IMR-90 (cell line): ENCODE results near the gene BCAS2. TPM values are rescaled to one million over a fixed set of nuclear protein-coding genes. Genes with fewer than 3 reads are reported as not detected.

Experiments used
- ATAC-seq: fragments of 200-7000 bp; cut with Tn5 transposase; 2 replicates; pipeline ENCODE4 v1.9.1; 2020; ENCODE audit warnings: low read depth, mild to moderate bottlenecking, moderate library complexity
- BruUV-seq: library from RNA; stranded (reverse); fragments of 400-500 nt; replicated peaks from 2 replicates; lab custom pipeline; 2021; lab: Mats Ljungman, UMichigan
- CTCF ChIA-PET: fragments of 300-600 bp; formaldehyde crosslinking; extraction: SDS; loops from one replicate; lab custom pipeline; 2021; ENCODE audit warnings: antibody characterized with exemption; lab: Yijun Ruan, JAX
- POLR2A ChIA-PET: fragments of 300-600 bp; sonication (Branson Sonifier 250); formaldehyde crosslinking; loops from one replicate; lab custom pipeline; 2022; ENCODE audit warnings: antibody characterized with exemption; ENCODE audit not compliant: unreplicated experiment; lab: Charles Lee
- DNase-seq: peaks from one replicate; pipeline ENCODE4 v3.0.0; 2013
- H2AFZ ChIP-seq: replicated peaks from 2 replicates; pipeline ENCODE3; 2013; ENCODE audit warnings: low read length, mild to moderate bottlenecking; ENCODE audit not compliant: poor library complexity
- H2AK5ac ChIP-seq: 2 replicates; pipeline ENCODE4 v1.6.1; 2013; ENCODE audit warnings: low read depth, low read length, inconsistent platforms
- H2AK9ac ChIP-seq: replicated peaks from 2 replicates; pipeline ENCODE3; 2013; ENCODE audit warnings: mild to moderate bottlenecking, low read depth, low read length, moderate library complexity; ENCODE audit not compliant: poor library complexity
- H2BK120ac ChIP-seq: 2 replicates; pipeline ENCODE4 v1.6.1; 2013; ENCODE audit warnings: low read depth, low read length, inconsistent platforms
- H2BK15ac ChIP-seq: 3 replicates; pipeline ENCODE4 v1.6.1; 2013; ENCODE audit warnings: low read depth, low read length, inconsistent platforms
- H2BK20ac ChIP-seq: 2 replicates; pipeline ENCODE4 v1.6.1; 2013; ENCODE audit warnings: low read depth, mild to moderate bottlenecking, inconsistent platforms, low read length, moderate library complexity
- H2BK5ac ChIP-seq: 2 replicates; pipeline ENCODE4 v1.6.1; 2013; ENCODE audit warnings: mild to moderate bottlenecking, low read depth, low read length, inconsistent platforms; ENCODE audit not compliant: poor library complexity, severe bottlenecking
- H3K14ac ChIP-seq: replicated peaks from 2 replicates; pipeline ENCODE4 v1.6.1; 2013; ENCODE audit warnings: low read depth, low read length, inconsistent platforms
- H3K18ac ChIP-seq: 2 replicates; pipeline ENCODE4 v1.6.1; 2013; ENCODE audit warnings: low read depth, low read length, control low read depth
- H3K23ac ChIP-seq: 2 replicates; pipeline ENCODE4 v1.6.1; 2013; ENCODE audit warnings: low read depth, low read length, inconsistent platforms
- H3K27ac ChIP-seq: 2 replicates; pipeline ENCODE4 v1.5.1; 2013; ENCODE audit warnings: mild to moderate bottlenecking, control low read depth, low read length; ENCODE audit not compliant: insufficient read depth
- H3K27me3 ChIP-seq: 2 replicates; pipeline ENCODE4 v1.6.1; 2013; ENCODE audit warnings: low read length; ENCODE audit not compliant: control insufficient read depth, insufficient read depth
- H3K36me3 ChIP-seq: 2 replicates; pipeline ENCODE4 v1.6.1; 2013; ENCODE audit warnings: low read length, mixed read lengths; ENCODE audit not compliant: control insufficient read depth, insufficient read depth
- H3K4ac ChIP-seq: 2 replicates; pipeline ENCODE4 v1.6.1; 2013; ENCODE audit warnings: low read depth, low read length, inconsistent platforms
- H3K4me1 ChIP-seq: 2 replicates; pipeline ENCODE4 v1.6.1; 2013; ENCODE audit warnings: low read length, mixed read lengths; ENCODE audit not compliant: control insufficient read depth, insufficient read depth
- H3K4me2 ChIP-seq: 2 replicates; pipeline ENCODE4 v1.6.1; 2013; ENCODE audit warnings: low read depth, mild to moderate bottlenecking, control low read depth, low read length, moderate library complexity
- H3K4me3 ChIP-seq: 2 replicates; pipeline ENCODE4 v1.5.1; 2013; ENCODE audit warnings: low read depth, mild to moderate bottlenecking, control low read depth, low read length, moderate library complexity; ENCODE audit not compliant: insufficient read depth
- H3K56ac ChIP-seq: 2 replicates; pipeline ENCODE4 v1.6.1; 2013; ENCODE audit warnings: low read length, inconsistent platforms; ENCODE audit not compliant: insufficient read depth; ENCODE audit errors: extremely low read depth
- H3K79me1 ChIP-seq, 2 experiments: 2 replicates each; pipeline ENCODE4 v1.6.1; 2013; ENCODE audit warnings: low read length in 2 of 2, inconsistent platforms in 1 of 2, low read depth in 1 of 2
- H3K9ac ChIP-seq: 2 replicates; pipeline ENCODE4 v1.6.1; 2013; ENCODE audit warnings: low read depth, low read length, control low read depth
- H3K9me1 ChIP-seq: 2 replicates; pipeline ENCODE4 v1.6.1; 2013; ENCODE audit warnings: low read length, inconsistent platforms; ENCODE audit not compliant: insufficient read depth
- H3K9me3 ChIP-seq: 2 replicates; pipeline ENCODE4 v1.6.1; 2013; ENCODE audit warnings: low read length; ENCODE audit not compliant: control insufficient read depth, insufficient read depth
- H4K20me1 ChIP-seq: 2 replicates; pipeline ENCODE4 v1.6.1; 2013; ENCODE audit warnings: low read length, inconsistent platforms; ENCODE audit not compliant: insufficient read depth
- H4K5ac ChIP-seq: 2 replicates; pipeline ENCODE4 v1.6.1; 2013; ENCODE audit warnings: mild to moderate bottlenecking, low read depth, low read length, control low read depth
- H4K8ac ChIP-seq, 2 experiments: 2 replicates each; pipeline ENCODE4 v1.6.1; 2013; ENCODE audit warnings: low read depth in 2 of 2, low read length in 2 of 2, control low read depth in 1 of 2, inconsistent platforms in 1 of 2
- H4K91ac ChIP-seq: 2 replicates; pipeline ENCODE4 v1.6.1; 2013; ENCODE audit warnings: low read depth, low read length, inconsistent platforms; ENCODE audit not compliant: insufficient read depth
- BHLHE40 ChIP-seq: fragments of 150-350 bp; IDR thresholded peaks from 2 replicates; pipeline ENCODE4 v1.6.1; 2016; ENCODE audit warnings: mild to moderate bottlenecking, low read depth, low read length
- CHD1 ChIP-seq: IDR thresholded peaks from 2 replicates; pipeline ENCODE4 v1.6.1; 2012; ENCODE audit warnings: low read depth, low read length, improper control_type of control experiment
- ELK1 ChIP-seq: fragments of 150-350 bp; IDR thresholded peaks from 2 replicates; pipeline ENCODE4 v1.6.1; 2016; ENCODE audit warnings: low read depth, mild to moderate bottlenecking, low read length, moderate library complexity, borderline replicate concordance
- FOS ChIP-seq: fragments of 150-350 bp; IDR thresholded peaks from 2 replicates; pipeline ENCODE4 v1.6.1; 2016; ENCODE audit warnings: low read depth, low read length
- MAFK ChIP-seq: IDR thresholded peaks from 2 replicates; pipeline ENCODE4 v1.6.1; 2012; ENCODE audit warnings: low read depth, low read length, improper control_type of control experiment
- MAZ ChIP-seq: IDR thresholded peaks from 2 replicates; pipeline ENCODE4 v1.6.1; 2012; ENCODE audit warnings: low read depth, mild to moderate bottlenecking, low read length, improper control_type of control experiment, moderate library complexity, borderline replicate concordance
- MXI1 ChIP-seq: IDR thresholded peaks from 2 replicates; pipeline ENCODE4 v1.6.1; 2012; ENCODE audit warnings: low read depth, mild to moderate bottlenecking, low read length, moderate library complexity, borderline replicate concordance
- NFE2L2 ChIP-seq: fragments of 150-350 bp; IDR thresholded peaks from 2 replicates; pipeline ENCODE4 v1.6.1; 2016; ENCODE audit warnings: low read depth, mild to moderate bottlenecking, low read length
- POLR2A ChIP-seq: IDR thresholded peaks from 2 replicates; pipeline ENCODE4 v1.6.1; 2012; ENCODE audit warnings: mild to moderate bottlenecking, low read depth, low read length
- RCOR1 ChIP-seq: IDR thresholded peaks from 2 replicates; pipeline ENCODE4 v1.6.1; 2012; ENCODE audit warnings: mild to moderate bottlenecking, low read length, improper control_type of control experiment; ENCODE audit not compliant: insufficient replicate concordance
- RFX5 ChIP-seq: IDR thresholded peaks from 2 replicates; pipeline ENCODE4 v1.8.0; 2012; ENCODE audit warnings: low read depth, mild to moderate bottlenecking, low read length, moderate library complexity
- SMC3 ChIP-seq: fragments of 150-350 bp; IDR thresholded peaks from 2 replicates; pipeline ENCODE4 v1.6.1; 2016; ENCODE audit warnings: low read depth, mild to moderate bottlenecking, antibody characterized with exemption, low read length, moderate library complexity
- WGBS, 2 experiments: methylation state at CpG; one replicate each; pipeline versions ENCODE4 v1.1.5 to v1.1.7; 2013; ENCODE audit warnings: missing lambda C conversion rate in 2 of 2; ENCODE audit not compliant: insufficient read length in 1 of 2; ENCODE audit errors: extremely low coverage in 2 of 2; 5-methylcytosine and 5-hydroxymethylcytosine counted together
- dilution Hi-C: fragments of 300-500 bp; cut with HindIII; formaldehyde crosslinking; loops from one replicate; pipeline ENCODE4 v1.14.3; 2018; ENCODE audit warnings: low sequenced_read_pairs; ENCODE audit not compliant: unreplicated experiment
- in situ Hi-C: fragments of 300-500 bp; cut with MboI; formaldehyde crosslinking; loops from 3 replicates; pipeline ENCODE4 v1.14.3; 2019; ENCODE audit warnings: low sequenced_read_pairs, inconsistent platforms, mixed read lengths
- intact Hi-C: fragments of 100-400 bp; cut with micrococcal nuclease; formaldehyde crosslinking; loops from 2 replicates; pipeline ENCODE4 v1.10.0; 2022
- polyA plus RNA-seq, 3 experiments: library from polyadenylated mRNA; depleted of rRNA; stranded (reverse); fragments of >200 nt; gene quantifications; 2 replicates each; pipeline ENCODE4 v1.2.3, GENCODE V29; 2012; ENCODE audit warnings: low replicate concordance in 1 of 3
- total RNA-seq: library from RNA; depleted of rRNA; stranded (reverse); fragments of >200 nt; gene quantifications from 2 replicates; pipeline ENCODE4 v1.2.3, GENCODE V29; 2012
- TF ChIP-seq, protein P1 (sequence below): fragments of 150-350 bp; IDR thresholded peaks from 2 replicates; pipeline ENCODE4 v1.6.1; 2017; ENCODE audit warnings: mild to moderate bottlenecking, antibody characterized with exemption, low read length, low read depth

BCAS2 gene
- total and polyA plus RNA-seq, 2 of the 4 experiments (the other 2 are of a cell fraction): 15.4 to 23.1 TPM

GRCh38 chr1:114609026-114609425, 27.6 kb upstream of the BCAS2 start:
- no peak overlapping the region for H2BK20ac ChIP-seq
- H2AK9ac ChIP-seq: no peak overlapping the region
- BruUV-seq: no TSS peak
- no peak overlapping the region for H2BK120ac ChIP-seq
- H2AFZ ChIP-seq: no peak overlapping the region
- H3K4me3 ChIP-seq: no peak overlapping the region
- DNase-seq: no peak
- H3K23ac ChIP-seq: no peak overlapping the region
- WGBS, 2 experiments: 100% methylated on average over 2 of the region's 3 CpGs; no CpG with 5 or more reads in 1 of the 2 experiments
- no peak overlapping the region for H3K18ac ChIP-seq
- no peaks in the 10 kb centered on the region for H3K9me3 ChIP-seq
- H4K8ac ChIP-seq: no peak overlapping the region
- H4K91ac ChIP-seq: no peak overlapping the region
- no peak overlapping the region for H3K4me2 ChIP-seq
- no peaks in the 10 kb centered on the region for H3K4me1 ChIP-seq
- H3K9me1 ChIP-seq: no peaks in the 10 kb centered on the region
- CTCF ChIA-PET: interaction anchor here (1.0 kb wide), 1 partner anchor 20 kb away, joined by 3 read pairs; no protein-coding TSS in a partner anchor
- H3K4ac ChIP-seq: no peak overlapping the region
- intact Hi-C loops (no loop called here), in situ Hi-C loops (no loop called here), dilution Hi-C loops (no loop called here)
- no peak overlapping the region for H2AK5ac ChIP-seq
- ATAC-seq: no peak
- no peak overlapping the region for H2BK15ac ChIP-seq
- H4K20me1 ChIP-seq: no peaks in the 10 kb centered on the region
- H3K27ac ChIP-seq: no peak overlapping the region
- H3K27me3 ChIP-seq: no peaks in the 10 kb centered on the region
- no peak overlapping the region for H4K5ac ChIP-seq
- H3K79me1 ChIP-seq: no peaks in the 10 kb centered on the region
- no peak overlapping the region for H2BK5ac ChIP-seq
- H3K56ac ChIP-seq: no peak overlapping the region
- no peak overlapping the region for H3K9ac ChIP-seq
- POLR2A ChIA-PET: no interaction called here
- H3K14ac ChIP-seq: no peak overlapping the region
- TF ChIP-seq BHLHE40 (no peak), FOS (no peak), RCOR1 (no peak), RFX5 (no peak), POLR2A (no peak), NFE2L2 (no peak), SMC3 (no peak), ELK1 (no peak), MAFK (no peak), MAZ (no peak), MXI1 (no peak), CHD1 (no peak)
- TF ChIP-seq, protein P1, sequence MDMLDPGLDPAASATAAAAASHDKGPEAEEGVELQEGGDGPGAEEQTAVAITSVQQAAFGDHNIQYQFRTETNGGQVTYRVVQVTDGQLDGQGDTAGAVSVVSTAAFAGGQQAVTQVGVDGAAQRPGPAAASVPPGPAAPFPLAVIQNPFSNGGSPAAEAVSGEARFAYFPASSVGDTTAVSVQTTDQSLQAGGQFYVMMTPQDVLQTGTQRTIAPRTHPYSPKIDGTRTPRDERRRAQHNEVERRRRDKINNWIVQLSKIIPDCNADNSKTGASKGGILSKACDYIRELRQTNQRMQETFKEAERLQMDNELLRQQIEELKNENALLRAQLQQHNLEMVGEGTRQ: no peak
- H3K36me3 ChIP-seq: no peaks in the 10 kb centered on the region
